Stimulated activated CD8-positive, alpha-beta memory T cell treated with anti-CD3 and anti-CD28 coated beads, Interleukin-12 subunit alpha, Interleukin-12 subunit beta, amount 100 ng/mL, for 24 hours (primary cell): ENCODE results near the gene CCDC197.

Experiments
- DNase-seq: peaks from one replicate; pipeline ENCODE4 v3.0.0-alpha.2; 2020; ENCODE audit errors: extremely low read depth

The CCDC197 gene

DNA sequence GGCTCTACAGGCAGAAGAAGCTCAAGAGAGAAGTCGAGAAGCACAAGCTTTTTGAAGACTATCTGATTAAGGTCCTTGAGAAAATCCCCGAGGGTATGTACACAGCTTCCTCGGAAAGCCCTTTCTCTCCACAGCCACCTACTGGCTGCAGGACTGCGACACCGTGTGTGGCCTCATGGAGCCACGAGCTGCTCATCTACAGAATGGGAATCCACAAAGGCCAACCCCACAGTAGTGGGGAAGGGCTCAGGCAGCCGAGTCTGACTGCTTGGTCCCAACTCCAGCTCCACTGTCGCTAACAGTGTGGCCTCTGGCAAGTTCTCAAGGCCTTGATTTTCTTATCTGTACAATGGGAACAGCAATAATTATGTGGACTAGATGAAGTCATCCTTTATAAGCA, 2.5 kb downstream of the CCDC197 start:
- no peak for DNase-seq

DNA sequence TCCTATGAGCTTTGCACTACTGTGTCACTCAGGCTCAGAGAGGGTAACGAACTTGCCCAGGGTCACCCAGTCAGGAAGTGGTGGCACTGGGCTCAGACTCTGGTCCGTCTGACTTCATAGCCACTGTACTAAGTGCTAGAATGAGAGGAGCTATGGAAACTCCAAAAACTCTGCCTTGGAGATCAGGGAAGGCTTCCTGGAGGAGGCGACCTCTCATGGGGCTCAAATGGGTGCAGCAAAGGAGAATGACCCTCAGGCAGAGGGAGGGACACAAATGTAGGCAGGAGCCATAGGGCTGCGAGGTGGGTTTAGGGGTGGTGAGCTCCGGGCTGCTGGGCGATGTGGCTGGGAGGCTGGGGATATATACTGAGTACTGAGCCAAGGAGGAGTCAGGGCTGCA, 3.2 kb downstream of the CCDC197 start:
- DNase-seq: no peak

DNA sequence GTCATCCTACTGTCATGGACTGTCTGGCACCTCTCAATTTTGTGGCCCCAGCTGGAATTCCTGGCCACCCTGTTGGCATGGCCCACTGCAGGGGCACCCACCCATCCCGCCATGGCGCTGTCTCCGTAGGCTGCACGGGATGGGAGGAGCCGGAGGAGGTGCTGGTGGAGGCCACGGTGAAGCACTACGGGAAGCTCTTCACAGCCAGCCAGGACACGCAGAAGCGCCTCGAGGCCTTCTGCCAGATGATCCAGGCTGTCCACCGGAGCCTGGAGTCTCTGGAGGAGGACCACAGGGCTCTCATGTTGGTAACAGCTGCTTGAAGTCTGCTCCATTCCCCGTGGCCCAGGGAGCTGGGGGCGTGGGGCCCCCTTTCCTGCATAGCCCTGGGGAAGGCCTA, 3.9 kb downstream of the CCDC197 start:
- no peak for DNase-seq

DNA sequence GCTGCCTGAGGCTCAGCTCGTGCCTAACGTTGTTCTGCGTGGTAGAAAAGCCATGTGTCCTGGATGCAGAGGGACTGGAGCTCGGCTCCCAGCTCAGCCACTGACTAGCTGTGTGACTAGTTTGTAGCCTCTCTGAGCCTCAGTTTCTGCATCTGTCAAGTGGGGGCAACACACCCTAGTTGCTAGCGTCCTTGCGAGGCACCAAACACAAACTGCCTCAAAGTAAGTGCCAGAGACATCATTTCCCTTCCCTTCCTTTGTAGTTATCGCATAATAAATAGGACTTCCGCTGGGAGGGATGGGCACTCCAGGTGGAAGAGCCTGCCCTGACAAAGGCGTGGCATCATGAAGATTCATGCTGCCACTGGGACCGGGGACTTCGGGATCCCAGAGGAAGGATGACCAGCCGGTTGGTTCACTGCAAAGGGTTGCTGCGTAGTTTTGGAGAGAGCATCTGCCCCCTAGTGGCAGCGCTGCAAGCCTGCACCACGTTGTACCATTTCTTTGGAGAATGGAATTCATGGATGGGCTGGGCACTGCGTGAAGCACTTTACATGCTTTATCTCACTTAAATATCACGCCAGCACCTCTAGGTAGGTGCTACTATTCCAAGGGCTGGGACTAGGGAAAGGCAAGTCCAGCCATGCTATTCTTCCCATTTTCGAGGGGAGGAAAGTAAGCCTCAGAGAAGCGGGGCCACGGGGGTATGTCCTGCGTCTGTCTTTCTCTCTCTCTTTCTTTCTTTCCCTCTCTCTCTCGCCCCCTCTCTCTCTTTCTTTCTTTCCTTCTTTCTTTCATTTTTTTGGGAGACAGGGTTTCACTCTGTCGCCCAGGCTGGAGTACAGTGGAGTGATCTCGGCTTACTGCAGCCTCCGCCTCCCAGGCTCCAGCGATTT, 4.6 kb downstream of the CCDC197 start:
- no peak for DNase-seq

DNA sequence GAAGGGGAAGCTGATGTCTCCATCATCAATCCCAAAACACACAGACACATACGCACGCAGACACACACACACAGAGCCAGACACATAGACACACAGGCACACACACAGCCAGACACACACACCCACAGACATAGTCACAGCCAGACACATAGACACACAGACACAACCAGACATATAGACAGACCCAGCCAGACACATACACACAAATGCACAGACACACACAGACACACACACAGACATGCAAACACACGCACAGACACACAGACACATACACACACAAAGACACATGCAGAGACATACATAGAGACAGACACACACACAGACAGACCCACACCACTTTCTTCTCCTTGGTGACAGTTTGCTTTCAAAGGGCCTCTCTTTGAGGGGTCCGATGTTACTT, 6.3 kb downstream of the CCDC197 start:
- DNase-seq: no peak

DNA sequence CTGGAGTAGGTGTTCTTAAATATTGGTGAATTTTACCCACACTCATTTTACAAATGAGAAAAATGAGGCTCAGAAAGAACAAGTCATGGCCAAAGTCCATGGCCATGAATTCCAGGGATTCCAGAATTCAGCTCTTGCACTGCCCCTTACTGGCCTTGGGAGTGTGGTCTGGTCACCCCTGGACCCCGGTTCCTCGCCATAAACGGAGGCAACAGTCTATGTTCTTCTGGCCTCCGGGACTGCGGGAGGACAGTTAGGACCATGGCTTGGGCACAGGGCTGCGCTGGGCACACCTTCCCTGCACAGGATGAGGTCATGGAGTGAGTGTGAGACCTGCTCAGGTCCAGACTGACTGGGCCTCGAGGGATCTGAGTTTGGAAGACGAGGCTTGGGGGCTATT, 6.9 kb downstream of the CCDC197 start:
- DNase-seq: no peak

DNA sequence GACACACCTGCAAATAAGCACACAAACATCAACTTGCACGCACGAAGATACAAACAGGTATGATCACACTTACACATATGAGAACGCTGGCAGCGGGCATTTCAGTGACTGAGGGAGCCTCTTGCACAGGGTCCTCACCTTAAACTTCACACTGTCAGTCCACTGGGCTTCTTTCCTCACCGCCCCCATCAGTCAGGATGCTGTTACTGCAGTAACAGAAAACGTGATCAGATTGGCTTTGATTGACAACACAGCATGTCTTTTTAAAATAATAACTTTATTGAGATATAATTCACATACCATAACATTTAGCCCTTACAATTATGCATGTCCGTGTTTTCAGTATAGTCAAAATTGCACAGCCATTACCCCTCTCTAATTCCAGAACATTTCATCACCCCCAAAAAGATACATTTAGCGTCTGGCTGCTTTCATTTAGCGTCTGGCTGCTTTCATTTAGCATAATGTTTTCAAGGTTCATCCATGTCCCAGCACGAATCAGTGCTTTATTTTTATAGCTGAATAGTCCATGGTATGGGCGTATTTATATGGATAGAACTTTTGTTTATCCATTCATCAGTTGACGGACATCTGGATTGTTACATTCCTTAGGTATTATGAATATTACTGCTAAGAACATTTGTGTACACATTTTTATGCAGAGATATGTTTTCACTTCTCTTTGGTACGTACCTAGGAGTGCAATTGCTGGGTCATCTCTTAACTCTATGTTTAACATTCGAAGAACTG, 8.4 kb downstream of the CCDC197 start:
- DNase-seq: no peak

DNA sequence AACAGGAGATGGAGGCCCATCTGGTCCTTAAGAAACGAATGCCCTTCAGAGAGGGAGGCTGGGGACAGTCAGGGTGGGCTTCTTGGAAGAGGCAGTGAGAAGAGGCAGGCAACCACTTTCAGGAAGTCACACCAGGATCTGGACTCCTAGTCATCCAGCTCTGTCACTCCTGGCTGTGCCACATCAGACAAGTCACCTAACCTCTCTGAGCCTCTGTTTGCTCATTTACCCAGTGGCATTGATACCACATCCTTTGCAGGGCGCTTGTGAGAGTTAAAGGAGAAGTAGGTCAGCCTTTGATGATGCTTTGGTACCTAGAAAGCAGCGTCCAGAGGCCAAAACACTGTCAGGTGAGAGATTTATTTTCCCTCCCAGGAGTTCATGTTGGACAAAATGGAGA, 11.1 kb downstream of the CCDC197 start:
- DNase-seq: no peak

DNA sequence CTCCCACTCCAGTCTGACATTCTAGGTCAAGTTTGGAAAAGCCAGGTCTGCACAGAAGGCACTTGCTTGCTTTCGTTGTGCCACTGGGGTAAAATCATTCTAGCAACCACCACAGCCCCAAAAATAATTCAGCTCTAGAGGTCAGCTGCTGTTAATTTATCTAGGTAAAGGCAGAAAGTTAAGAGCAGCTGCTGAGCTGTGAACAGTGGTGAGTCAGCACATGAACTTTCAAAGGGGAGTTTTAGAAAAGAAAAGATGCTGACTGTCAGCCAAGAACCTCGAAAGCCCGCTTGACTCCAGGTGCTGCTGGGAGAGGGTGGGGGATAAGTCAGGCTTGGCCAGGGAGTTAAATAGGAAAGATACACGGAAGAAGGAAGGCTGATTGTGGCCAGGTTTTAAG, 12.7 kb downstream of the CCDC197 start:
- DNase-seq: no peak

DNA sequence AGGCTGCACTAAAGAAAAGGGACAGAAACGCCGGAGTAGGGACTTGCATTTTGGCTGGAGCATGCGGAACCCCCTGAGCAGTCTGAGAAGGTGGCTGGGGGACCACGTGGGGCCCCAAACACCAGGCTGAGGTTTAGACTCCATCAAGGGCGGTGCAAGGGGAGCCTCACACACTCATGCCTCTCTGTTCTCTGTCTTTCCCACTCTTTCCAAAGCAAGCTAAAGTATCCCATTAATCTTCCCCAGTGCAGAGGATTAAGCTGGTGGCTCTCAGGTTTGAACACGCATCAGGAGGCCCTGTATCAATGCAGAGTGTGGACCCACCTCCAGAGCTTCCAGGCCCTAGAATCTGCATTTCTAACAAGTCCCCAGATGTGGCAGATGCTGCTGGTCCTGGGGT, 13.5 kb downstream of the CCDC197 start:
- DNase-seq: no peak

DNA sequence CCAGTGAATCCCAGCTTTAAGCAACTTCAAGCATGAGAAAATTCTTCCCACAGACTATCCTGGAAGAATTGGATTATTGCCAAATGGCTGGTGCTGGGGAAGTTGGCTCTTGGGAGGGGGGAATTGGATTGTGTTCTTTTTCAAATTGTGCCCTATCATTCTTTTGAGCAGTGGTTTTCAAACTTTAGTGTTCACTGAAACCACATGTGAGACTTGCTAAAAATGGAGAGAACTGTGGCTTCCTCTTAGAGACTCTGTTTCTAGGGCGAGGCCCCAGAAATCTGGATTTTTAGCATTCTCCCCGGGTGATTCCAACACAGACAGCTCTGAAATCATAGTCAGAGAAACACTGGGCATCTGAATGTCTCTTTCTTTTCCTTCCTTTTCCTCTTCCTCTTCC, 14.7 kb downstream of the CCDC197 start:
- no peak for DNase-seq

DNA sequence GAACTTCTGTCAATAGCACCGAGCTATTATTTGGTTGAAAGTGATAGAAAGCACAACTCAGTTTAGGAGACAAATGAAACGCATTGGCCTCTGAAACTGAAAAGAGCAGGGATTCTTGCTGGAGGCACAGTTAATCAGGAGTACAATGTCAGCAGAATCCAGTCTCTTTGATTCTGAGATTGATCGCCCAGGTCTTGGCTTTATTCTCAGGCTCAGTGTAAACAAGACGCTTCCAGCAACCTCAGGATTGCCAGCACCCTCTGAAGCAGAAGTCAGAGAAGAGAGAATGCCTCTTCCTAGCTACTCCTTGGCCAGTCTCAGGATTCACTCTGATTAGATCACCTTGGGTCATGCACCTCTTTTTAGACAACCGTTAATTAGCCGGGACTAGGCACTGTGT, 17.3 kb downstream of the CCDC197 start:
- DNase-seq: no peak

DNA sequence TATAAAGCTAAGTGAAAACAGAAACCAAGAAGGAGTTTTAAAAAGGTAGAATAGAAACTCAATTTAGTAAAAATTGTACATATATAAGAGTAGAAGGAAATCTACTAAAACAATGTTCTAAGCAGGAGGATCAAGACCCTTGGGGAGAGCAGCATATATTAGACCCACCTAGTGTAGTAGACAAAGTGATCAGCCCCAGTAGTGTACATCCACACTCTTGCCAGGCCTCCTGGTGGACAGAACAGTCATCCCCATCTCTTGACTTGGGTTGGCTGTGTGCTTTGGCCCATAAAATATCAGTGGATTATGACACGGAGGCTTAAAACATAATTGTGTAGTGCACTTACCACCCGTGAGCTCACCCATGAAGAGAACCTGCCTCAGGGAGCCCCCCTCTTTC, 18.1 kb downstream of the CCDC197 start:
- DNase-seq: no peak

DNA sequence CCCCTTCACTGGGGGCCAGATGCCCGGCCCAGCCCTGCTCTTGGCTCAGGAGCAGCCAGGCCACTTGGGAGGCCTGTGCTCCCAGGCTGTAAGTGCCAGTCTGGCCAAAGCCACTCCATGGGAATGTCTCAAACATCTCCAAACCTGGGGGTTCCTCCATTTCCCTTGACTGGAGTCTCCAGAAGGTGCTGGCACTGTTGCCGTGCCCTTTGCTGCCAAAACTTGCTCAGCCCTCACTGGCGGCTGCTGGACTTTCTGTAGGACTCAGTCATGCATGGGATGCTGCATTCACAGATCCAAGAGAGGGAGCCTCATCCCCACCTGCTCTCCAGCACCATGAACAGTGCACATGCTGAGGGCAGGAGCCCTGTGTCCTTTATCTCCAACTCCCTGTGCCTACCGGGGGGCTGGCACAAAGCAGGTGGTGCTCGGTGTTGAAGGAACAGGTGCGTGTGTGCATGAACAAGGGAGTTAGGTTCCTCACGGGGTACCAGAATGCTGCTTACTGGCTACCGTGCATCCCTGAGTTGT, 19.4 kb downstream of the CCDC197 start:
- no peak for DNase-seq

DNA sequence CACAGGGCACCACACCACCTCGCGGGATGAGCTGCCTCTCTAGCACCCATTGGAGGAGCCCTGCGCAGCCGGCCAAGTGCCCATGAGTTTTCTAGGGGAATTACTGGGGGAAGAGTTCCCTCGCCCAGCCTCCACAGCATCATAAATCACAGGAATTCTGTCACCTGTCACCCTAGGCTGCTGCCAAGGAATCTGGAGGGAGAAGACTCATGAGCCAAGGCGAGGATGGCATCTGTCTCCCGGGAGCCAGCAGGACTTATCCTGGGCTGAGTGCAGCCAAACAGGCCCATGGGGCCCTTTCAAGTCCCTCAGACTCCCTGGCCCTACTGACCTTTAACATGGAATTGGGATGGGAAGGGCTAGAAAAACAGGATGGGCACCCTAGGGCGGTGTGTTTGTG, 21.2 kb downstream of the CCDC197 start:
- DNase-seq: no peak

DNA sequence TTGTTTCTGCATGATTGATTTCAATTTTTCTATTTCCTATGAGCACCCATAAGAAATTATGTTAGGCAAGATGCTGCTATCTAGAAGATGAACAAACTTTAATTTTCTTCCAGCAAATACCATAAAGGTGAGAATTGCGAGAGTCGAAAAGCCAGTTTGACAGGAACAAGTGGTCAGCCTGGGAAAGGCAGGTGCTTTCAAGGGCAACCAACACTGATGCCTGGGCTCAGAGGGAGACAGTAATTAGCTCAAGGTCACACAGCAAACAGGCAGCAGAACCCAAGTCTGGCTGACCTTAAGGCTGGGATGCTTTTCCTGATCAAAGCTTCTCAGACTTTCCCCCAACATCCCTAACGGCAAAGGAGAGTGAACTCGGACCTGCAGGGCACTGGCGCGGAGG, 22.2 kb downstream of the CCDC197 start:
- no peak for DNase-seq

DNA sequence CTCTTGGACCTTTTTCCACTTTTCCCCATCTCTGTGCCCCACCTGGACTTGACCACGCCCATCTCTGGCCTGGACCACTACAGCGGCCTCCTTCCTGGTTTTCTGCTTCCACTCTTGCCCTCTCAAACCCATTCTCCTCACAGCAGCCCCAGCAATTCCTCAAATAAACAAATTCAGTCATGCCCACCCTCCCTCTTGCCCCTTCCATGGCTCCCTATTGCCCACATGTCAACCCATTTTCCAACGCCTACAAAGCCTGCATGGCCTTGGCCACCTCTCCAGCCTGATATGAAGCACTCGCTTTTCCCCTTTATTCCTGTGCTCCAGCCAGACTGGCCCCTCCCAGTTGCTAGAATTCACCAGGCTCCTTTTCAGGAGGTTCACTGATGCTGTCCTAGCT, 23.2 kb downstream of the CCDC197 start:
- DNase-seq: no peak

DNA sequence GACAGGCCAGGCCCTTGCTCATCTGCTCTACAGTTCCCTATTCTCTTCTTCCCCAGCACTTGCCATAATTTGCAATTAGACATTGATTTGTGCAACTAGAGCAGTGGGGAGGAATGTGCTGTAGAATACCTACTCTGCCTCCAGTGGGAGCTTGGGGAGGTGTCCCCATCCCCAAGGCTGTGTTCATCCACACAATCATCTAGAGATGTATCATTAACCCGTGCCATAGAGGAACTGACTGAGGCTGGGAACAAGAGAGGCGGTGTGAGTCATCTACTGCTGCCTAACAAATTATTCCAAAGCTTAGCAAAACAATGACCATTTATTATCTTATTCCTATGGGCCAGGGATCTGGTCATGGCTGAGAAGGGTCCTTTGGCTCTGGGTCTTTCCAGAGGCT, 23.9 kb downstream of the CCDC197 start:
- no peak for DNase-seq

DNA sequence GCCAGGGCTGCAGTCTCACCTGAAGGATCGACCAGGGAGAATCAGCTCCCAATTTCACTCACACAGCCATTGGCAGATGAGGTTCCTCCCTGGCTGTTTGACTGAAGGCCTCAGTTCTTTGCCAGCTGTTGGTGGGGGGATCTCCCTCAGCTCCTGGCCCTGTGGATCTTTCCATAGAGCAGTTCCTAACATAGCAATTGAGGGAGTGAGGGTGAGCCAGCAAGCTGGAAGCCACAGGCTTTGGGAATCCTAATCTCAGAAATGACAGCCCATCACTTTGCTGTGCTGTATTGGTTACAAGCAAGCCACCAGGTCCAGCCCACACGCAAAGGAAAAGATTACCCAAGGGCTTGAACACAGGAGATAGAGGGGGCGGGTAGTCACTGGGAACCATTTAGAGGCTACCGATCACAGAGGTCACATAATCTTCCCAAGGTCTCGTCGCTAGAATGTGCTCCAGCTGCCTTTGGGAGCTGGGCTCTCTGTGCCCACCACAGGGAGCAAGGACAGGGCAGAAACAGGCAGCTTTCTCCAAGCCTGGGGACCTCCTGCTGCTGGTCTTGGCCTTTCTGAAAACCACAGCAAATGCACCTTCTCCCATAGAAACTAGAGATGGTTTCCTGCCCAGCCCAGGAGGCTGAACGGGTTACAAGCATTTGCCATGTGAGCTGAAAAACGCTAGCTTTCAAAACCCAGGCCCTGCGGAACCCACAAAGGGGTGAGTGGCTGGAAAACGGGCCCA, 24.5 kb downstream of the CCDC197 start:
- DNase-seq: no peak

DNA sequence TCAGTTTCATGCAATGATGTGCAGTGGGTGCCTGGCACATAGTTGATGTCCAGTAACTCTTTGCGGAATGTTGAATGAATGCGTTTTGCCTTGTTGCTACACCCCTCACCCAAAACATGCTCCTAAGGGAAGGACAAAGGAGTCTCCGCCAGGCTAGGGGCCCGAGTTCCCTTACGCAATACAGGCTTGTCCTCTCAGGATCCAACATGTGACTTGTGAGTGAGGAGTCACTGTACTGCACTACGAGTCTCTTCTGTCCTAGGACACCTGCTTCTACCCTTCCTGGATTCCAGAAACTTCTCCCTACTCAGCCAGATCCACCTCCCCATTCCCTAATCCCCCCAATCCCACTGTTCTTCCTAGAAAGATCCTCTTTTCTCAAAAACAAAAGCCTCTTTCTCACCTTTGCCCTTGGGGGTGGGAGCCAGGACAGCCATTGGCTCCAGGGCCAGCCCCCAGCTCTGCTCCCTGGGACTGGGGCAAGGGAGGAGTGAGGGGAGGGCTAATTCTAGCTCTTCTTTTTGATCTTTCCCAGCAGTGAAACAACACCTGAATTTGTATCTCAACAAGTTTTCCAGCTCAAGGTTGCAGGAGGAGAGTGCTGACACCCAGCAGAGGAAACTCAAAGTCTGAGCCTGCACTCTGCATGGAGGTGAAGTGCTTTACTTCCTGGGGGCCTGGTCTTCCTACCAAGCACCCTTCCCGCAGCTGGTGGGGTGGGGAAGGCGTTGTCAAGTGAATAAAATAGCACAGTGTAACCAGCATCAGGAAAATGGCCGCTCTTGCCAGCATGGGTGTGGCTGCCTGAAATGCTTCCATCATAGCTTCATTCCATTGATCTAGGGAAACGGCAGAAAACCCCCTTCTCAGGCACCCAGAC, 25.7 kb downstream of the CCDC197 start:
- no peak for DNase-seq

DNA sequence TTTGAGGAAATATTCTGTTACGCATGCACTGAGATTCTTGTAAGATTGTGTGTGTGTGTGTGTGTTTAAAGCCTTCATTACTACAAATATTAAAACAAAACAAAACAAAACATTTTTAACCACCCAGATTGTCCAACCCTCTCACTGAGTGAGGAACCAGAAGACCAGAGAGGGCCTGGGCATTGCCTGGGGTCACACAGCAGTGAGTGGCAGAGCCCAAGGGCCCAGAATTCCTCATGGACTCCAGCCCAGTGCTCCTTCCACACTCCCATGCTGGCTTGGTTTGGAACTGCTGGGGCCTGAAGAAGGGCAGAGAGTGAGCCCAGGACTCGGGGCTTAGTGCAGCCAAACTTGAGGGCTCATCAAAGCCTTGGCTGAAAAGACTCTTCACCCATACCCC, 27.4 kb downstream of the CCDC197 start:
- DNase-seq: no peak
